ENCODE data around the gene RBM22.

DNA sequence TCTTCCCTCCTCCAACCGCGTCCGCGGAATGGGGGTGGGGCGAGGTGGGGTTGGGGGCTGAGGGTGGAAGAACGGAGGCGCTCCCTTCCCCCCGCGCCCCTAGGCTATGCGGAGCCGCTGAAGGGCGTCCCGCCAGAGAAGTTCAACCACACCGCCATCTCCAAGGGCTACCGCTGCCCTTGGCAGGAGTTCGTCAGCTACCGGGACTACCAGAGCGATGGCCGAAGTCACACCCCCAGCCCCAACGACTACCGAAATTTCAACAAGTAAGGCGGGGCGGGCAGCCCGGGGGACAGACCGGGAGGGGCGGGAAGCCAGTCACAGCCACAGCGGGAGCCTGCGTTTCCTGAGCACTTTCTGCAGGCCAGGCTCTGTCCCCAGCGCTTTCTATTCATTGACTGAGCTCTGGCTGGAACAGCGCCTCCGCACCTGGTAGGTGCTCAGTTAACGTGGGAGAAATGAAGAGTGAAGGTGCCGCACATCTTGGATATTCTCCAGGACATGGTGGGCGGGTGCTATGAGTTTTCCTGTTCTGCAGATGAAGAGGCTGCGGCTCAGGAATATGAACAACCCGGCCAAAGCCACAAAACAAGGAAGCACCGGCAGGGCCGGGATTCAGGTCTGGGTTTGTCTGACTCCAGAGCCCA, 28.5 kb downstream of the RBM22 start:
- TF ChIP-seq POLR2A (IDR thresholded peaks at IDR 0.05) (no peak), CTCF (IDR thresholded peaks at IDR 0.05) (no peak), EP300 (IDR thresholded peaks at IDR 0.05) (no peak)

All from ovary (tissue), 3 donors.